ENCODE results near the gene SLIT1.

- TF ChIP-seq CTCF (IDR thresholded peaks at IDR 0.05) (no peak), POLR2A (IDR thresholded peaks at IDR 0.05) (no peak)
Measured at GRCh38 chr10:97139651-97140048, 46.1 kb downstream of the SLIT1 start.
